GM23338 (cell line): ENCODE measurements around the gene PLPP7. TPM values are rescaled to one million over a fixed set of nuclear protein-coding genes. Genes with fewer than 3 reads are reported as not detected.

Experiments used
- ATAC-seq: fragments of 200-7000 bp; cut with Tn5 transposase; 3 replicates; pipeline ENCODE4 v1.9.1; 2020
- DNase-seq: peaks from one replicate; pipeline ENCODE4 v3.0.0-alpha.2; 2015; ENCODE audit warnings: low spot score
- H2AFZ ChIP-seq: fragments of 200-600 bp; sonication (generic); 2 replicates; pipeline ENCODE4 v1.8.0; 2016; ENCODE audit warnings: antibody characterized with exemption, mild to moderate bottlenecking, moderate library complexity
- H3F3A ChIP-seq: fragments of 200-600 bp; sonication (generic); replicated peaks from 2 replicates; pipeline ENCODE4 v1.8.0; 2017; ENCODE audit warnings: antibody characterized with exemption, mixed run types, low read depth
- H3K27ac ChIP-seq: fragments of 200-600 bp; sonication (generic); 2 replicates; pipeline ENCODE4 v1.6.1; 2016; ENCODE audit warnings: low read depth
- H3K27me3 ChIP-seq: fragments of 200-600 bp; sonication (generic); 2 replicates; pipeline ENCODE4 v1.8.0; 2016; ENCODE audit warnings: mild to moderate bottlenecking, mixed run types, moderate library complexity; ENCODE audit not compliant: insufficient read depth
- H3K36me3 ChIP-seq: fragments of 200-600 bp; sonication (generic); 2 replicates; pipeline ENCODE4 v1.8.0; 2016; ENCODE audit warnings: mild to moderate bottlenecking; ENCODE audit not compliant: insufficient read depth
- H3K4me1 ChIP-seq: fragments of 200-600 bp; sonication (generic); 2 replicates; pipeline ENCODE4 v1.8.0; 2016; ENCODE audit warnings: mild to moderate bottlenecking, moderate library complexity; ENCODE audit not compliant: insufficient read depth
- H3K4me2 ChIP-seq: fragments of 200-600 bp; sonication (generic); 2 replicates; pipeline ENCODE4 v1.7.1; 2017; ENCODE audit warnings: mixed run types
- H3K4me3 ChIP-seq: fragments of 200-600 bp; sonication (generic); 2 replicates; pipeline ENCODE4 v1.6.1; 2016; ENCODE audit warnings: mixed run types
- H3K79me2 ChIP-seq: fragments of 200-600 bp; sonication (generic); replicated peaks from 2 replicates; pipeline ENCODE4 v1.8.0; 2017; ENCODE audit warnings: mild to moderate bottlenecking; ENCODE audit not compliant: insufficient read depth
- H3K9me2 ChIP-seq: fragments of 200-600 bp; sonication (generic); 2 replicates; pipeline ENCODE4 v1.8.0; 2017; ENCODE audit not compliant: insufficient read depth
- H4K20me1 ChIP-seq: fragments of 200-600 bp; sonication (generic); replicated peaks from 2 replicates; pipeline ENCODE4 v1.8.0; 2017; ENCODE audit warnings: mild to moderate bottlenecking; ENCODE audit not compliant: insufficient read depth
- H3K27ac Mint-ChIP-seq: 2 replicates; pipeline ENCODE4 v1.8.0; 2020; ENCODE audit warnings: inconsistent platforms, mild to moderate bottlenecking, moderate library complexity, mixed read lengths
- H3K27me3 Mint-ChIP-seq: 3 replicates; pipeline ENCODE4 v1.8.0; 2022; ENCODE audit warnings: low read depth, mild to moderate bottlenecking, moderate library complexity, mixed read lengths, inconsistent platforms; ENCODE audit not compliant: insufficient read depth, poor library complexity
- H3K36me3 Mint-ChIP-seq: 3 replicates; pipeline ENCODE4 v1.8.0; 2021; ENCODE audit warnings: low read depth, mild to moderate bottlenecking, inconsistent platforms, moderate library complexity, mixed read lengths
- H3K4me1 Mint-ChIP-seq: 3 replicates; pipeline ENCODE4 v1.8.0; 2020; ENCODE audit warnings: mild to moderate bottlenecking, inconsistent platforms, mixed read lengths
- H3K4me3 Mint-ChIP-seq: 3 replicates; pipeline ENCODE4 v1.8.0; 2021; ENCODE audit warnings: moderate library complexity, mild to moderate bottlenecking, inconsistent platforms, mixed read lengths
- H3K9me3 Mint-ChIP-seq: 3 replicates; pipeline ENCODE4 v1.8.0; 2020; ENCODE audit warnings: moderate library complexity, mild to moderate bottlenecking, inconsistent platforms, mixed read lengths
- CREB1 ChIP-seq: fragments of 250-450 bp; sonication (Bioruptor Pico); IDR thresholded peaks from 2 replicates; pipeline ENCODE4 v1.5.0; 2020; ENCODE audit warnings: low read depth, mild to moderate bottlenecking, moderate library complexity
- CTCF ChIP-seq, 2 experiments: fragments of 200-600 bp in 1 of 2; sonication (generic) in 1 of 2; conservative IDR thresholded peaks; 2 replicates each; pipeline versions ENCODE4 v1.5.1 to v1.6.1; 2016 to 2017; ENCODE audit warnings: antibody characterized with exemption in 2 of 2, low read depth in 2 of 2, mild to moderate bottlenecking in 2 of 2, moderate library complexity in 1 of 2
- EZH2phosphoT487 ChIP-seq: fragments of 200-600 bp; sonication (generic); IDR thresholded peaks from one replicate; pipeline ENCODE4 v1.8.1; 2018; ENCODE audit warnings: antibody characterized with exemption; ENCODE audit not compliant: unreplicated experiment
- ZNF114 ChIP-seq: fragments of 250-450 bp; sonication (Bioruptor Pico); IDR thresholded peaks from 2 replicates; pipeline ENCODE4 v1.5.0; 2020; ENCODE audit warnings: mild to moderate bottlenecking, moderate library complexity
- polyA plus RNA-seq: library from polyadenylated mRNA; unstranded; fragments of >200 nt; fragmentation: Nextera tagmentation; extraction: Ambion mirVana; gene quantifications from 2 replicates; pipeline ENCODE4 v1.2.1, GENCODE V29; 2016
- total RNA-seq: library from RNA; depleted of rRNA; stranded (reverse); fragments of >200 nt; shearing (Covaris generic); gene quantifications from 2 replicates; pipeline ENCODE4 v1.2.3, GENCODE V29; 2014
- TF ChIP-seq, protein P1 (sequence below): IDR thresholded peaks from one replicate; pipeline ENCODE4 v1.6.1; 2018; ENCODE audit warnings: antibody characterized with exemption; ENCODE audit not compliant: unreplicated experiment
- TF ChIP-seq, protein P2 (sequence below): fragments of 250-450 bp; sonication (Bioruptor Pico); IDR thresholded peaks from 2 replicates; pipeline ENCODE4 v1.5.0; 2020; ENCODE audit warnings: mild to moderate bottlenecking, moderate library complexity

Gene PLPP7
- total and polyA plus RNA-seq, 2 experiments from 2014 or later, result 1.6 to 2.4 TPM

DNA sequence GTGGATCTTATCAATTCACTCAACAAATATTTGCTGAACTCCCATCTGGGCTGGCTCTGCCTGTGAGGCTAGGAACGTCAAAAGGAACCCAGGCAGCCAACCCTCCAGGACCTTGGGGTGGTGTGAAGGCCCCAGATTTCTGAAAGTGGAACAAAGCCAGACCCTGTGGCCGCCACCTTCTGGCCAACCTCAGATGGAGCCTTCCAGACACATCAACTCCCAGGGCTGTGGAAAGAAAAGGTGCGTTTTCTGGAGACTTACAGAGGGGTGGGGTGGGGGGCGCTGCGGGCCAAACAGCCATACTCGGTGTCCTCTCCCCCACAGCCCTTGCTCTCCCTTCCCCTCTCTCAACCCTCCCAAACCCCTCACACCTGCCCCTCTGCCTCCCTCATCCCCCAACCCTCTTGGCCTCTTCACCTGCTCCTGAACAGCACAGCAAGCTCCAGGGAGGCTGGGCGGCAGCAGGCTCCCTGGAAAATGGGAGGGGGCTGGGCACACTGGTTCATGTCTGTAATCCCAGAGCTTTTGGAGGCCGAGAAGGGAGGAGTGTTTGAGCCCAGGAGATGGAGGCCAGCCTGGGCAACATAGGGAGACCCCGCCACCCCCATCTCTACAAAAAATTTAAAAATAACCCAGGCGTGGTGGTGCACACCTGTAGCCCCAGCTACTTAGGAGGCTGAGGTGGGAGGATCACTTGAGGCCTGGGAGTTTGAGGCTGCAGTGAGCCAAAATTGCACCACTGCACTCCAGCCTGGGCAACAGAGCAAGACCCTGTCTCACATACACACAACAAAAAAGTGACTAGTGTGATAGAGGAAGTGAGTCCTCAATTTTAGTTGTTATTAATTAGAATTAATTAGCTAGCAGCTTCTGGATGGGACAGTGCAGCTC, 59.4 kb downstream of the PLPP7 start:
- Histone ChIP-seq H3K4me2 (peak overlapping the region; percentile 87; the same call in 1 of the 2 replicates), H3K27ac (no peak overlapping the region), H3K4me3 (peak overlapping the region; percentile 58), H3F3A (0 out of 2 replicates have a peak, but pooled peaks cover 13% of the 10 kb centered on the region), H3K4me1 (peaks cover 7% of the 10 kb centered on the region), H3K9me2 (no peaks in the 10 kb centered on the region), H3K27me3 (no peaks in the 10 kb centered on the region), H4K20me1 (no peaks in the 10 kb centered on the region), H3K79me2 (no peaks in the 10 kb centered on the region), H3K36me3 (no peaks in the 10 kb centered on the region), H2AFZ (peak overlapping the region; percentile 97; the same call in 1 of the 2 replicates)
- no peak overlapping the region for H3K27ac Mint-ChIP-seq
- ATAC-seq (peak; percentile 17), DNase-seq (peak; percentile 52)
- peaks cover 3% of the 10 kb centered on the region for H3K27me3 Mint-ChIP-seq
- TF ChIP-seq CREB1 (CRISPR knock-in tag), result no peak
- TF ChIP-seq, protein P1, sequence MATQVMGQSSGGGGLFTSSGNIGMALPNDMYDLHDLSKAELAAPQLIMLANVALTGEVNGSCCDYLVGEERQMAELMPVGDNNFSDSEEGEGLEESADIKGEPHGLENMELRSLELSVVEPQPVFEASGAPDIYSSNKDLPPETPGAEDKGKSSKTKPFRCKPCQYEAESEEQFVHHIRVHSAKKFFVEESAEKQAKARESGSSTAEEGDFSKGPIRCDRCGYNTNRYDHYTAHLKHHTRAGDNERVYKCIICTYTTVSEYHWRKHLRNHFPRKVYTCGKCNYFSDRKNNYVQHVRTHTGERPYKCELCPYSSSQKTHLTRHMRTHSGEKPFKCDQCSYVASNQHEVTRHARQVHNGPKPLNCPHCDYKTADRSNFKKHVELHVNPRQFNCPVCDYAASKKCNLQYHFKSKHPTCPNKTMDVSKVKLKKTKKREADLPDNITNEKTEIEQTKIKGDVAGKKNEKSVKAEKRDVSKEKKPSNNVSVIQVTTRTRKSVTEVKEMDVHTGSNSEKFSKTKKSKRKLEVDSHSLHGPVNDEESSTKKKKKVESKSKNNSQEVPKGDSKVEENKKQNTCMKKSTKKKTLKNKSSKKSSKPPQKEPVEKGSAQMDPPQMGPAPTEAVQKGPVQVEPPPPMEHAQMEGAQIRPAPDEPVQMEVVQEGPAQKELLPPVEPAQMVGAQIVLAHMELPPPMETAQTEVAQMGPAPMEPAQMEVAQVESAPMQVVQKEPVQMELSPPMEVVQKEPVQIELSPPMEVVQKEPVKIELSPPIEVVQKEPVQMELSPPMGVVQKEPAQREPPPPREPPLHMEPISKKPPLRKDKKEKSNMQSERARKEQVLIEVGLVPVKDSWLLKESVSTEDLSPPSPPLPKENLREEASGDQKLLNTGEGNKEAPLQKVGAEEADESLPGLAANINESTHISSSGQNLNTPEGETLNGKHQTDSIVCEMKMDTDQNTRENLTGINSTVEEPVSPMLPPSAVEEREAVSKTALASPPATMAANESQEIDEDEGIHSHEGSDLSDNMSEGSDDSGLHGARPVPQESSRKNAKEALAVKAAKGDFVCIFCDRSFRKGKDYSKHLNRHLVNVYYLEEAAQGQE, result no peak
- TF ChIP-seq CTCF (conservative IDR thresholded peaks at IDR 0.05; ENCODE audit: low read depth in 2 of 2), result peak; percentile 37 to 56; a peak in 3 of 4 replicates
- TF ChIP-seq, protein P2, sequence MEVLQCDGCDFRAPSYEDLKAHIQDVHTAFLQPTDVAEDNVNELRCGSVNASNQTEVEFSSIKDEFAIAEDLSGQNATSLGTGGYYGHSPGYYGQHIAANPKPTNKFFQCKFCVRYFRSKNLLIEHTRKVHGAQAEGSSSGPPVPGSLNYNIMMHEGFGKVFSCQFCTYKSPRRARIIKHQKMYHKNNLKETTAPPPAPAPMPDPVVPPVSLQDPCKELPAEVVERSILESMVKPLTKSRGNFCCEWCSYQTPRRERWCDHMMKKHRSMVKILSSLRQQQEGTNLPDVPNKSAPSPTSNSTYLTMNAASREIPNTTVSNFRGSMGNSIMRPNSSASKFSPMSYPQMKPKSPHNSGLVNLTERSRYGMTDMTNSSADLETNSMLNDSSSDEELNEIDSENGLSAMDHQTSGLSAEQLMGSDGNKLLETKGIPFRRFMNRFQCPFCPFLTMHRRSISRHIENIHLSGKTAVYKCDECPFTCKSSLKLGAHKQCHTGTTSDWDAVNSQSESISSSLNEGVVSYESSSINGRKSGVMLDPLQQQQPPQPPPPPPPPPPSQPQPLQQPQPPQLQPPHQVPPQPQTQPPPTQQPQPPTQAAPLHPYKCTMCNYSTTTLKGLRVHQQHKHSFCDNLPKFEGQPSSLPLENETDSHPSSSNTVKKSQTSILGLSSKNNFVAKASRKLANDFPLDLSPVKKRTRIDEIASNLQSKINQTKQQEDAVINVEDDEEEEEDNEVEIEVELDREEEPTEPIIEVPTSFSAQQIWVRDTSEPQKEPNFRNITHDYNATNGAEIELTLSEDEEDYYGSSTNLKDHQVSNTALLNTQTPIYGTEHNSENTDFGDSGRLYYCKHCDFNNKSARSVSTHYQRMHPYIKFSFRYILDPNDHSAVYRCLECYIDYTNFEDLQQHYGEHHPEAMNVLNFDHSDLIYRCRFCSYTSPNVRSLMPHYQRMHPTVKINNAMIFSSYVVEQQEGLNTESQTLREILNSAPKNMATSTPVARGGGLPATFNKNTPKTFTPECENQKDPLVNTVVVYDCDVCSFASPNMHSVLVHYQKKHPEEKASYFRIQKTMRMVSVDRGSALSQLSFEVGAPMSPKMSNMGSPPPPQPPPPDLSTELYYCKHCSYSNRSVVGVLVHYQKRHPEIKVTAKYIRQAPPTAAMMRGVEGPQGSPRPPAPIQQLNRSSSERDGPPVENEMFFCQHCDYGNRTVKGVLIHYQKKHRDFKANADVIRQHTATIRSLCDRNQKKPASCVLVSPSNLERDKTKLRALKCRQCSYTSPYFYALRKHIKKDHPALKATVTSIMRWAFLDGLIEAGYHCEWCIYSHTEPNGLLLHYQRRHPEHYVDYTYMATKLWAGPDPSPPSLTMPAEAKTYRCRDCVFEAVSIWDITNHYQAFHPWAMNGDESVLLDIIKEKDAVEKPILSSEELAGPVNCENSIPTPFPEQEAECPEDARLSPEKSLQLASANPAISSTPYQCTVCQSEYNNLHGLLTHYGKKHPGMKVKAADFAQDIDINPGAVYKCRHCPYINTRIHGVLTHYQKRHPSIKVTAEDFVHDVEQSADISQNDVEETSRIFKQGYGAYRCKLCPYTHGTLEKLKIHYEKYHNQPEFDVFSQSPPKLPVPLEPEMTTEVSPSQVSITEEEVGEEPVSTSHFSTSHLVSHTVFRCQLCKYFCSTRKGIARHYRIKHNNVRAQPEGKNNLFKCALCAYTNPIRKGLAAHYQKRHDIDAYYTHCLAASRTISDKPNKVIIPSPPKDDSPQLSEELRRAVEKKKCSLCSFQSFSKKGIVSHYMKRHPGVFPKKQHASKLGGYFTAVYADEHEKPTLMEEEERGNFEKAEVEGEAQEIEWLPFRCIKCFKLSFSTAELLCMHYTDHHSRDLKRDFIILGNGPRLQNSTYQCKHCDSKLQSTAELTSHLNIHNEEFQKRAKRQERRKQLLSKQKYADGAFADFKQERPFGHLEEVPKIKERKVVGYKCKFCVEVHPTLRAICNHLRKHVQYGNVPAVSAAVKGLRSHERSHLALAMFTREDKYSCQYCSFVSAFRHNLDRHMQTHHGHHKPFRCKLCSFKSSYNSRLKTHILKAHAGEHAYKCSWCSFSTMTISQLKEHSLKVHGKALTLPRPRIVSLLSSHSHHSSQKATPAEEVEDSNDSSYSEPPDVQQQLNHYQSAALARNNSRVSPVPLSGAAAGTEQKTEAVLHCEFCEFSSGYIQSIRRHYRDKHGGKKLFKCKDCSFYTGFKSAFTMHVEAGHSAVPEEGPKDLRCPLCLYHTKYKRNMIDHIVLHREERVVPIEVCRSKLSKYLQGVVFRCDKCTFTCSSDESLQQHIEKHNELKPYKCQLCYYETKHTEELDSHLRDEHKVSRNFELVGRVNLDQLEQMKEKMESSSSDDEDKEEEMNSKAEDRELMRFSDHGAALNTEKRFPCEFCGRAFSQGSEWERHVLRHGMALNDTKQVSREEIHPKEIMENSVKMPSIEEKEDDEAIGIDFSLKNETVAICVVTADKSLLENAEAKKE (CRISPR knock-in tag), result no peak
- no peak for TF ChIP-seq ZNF114
- TF ChIP-seq EZH2phosphoT487, result no peak
- peaks cover 8% of the 10 kb centered on the region; the same call in 2 of the 3 replicates for H3K36me3 Mint-ChIP-seq
- H3K9me3 Mint-ChIP-seq, result peaks cover 17% of the 10 kb centered on the region
- H3K4me1 Mint-ChIP-seq, result peaks cover 3% of the 10 kb centered on the region; the same call in 2 of the 3 replicates
- H3K4me3 Mint-ChIP-seq, result no peak overlapping the region
